GM10847 (cell line): Measurements from ENCODE around the gene CHPF.

Source experiments
- POLR2A ChIP-seq: IDR thresholded peaks from 2 replicates; pipeline ENCODE4 v1.6.1; 2011; ENCODE audit not compliant: insufficient read length; ENCODE audit errors: extremely low read depth

CHPF gene

DNA sequence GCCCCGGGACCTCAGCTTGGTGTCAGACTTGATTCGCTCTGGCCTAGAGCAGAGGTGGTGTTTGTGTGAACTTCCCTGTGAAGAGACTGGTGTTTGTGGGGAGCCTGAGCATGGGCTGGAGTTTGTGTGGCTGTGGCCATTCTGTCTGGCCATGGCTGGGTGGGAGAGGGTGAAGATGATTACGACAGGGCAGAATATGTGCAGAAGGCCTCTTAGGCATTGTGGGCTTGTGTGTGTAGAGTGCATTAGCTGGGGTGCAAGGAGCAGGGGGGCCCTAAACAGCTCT is 17.2 kb upstream of the CHPF start:
- TF ChIP-seq POLR2A, result no peak

DNA sequence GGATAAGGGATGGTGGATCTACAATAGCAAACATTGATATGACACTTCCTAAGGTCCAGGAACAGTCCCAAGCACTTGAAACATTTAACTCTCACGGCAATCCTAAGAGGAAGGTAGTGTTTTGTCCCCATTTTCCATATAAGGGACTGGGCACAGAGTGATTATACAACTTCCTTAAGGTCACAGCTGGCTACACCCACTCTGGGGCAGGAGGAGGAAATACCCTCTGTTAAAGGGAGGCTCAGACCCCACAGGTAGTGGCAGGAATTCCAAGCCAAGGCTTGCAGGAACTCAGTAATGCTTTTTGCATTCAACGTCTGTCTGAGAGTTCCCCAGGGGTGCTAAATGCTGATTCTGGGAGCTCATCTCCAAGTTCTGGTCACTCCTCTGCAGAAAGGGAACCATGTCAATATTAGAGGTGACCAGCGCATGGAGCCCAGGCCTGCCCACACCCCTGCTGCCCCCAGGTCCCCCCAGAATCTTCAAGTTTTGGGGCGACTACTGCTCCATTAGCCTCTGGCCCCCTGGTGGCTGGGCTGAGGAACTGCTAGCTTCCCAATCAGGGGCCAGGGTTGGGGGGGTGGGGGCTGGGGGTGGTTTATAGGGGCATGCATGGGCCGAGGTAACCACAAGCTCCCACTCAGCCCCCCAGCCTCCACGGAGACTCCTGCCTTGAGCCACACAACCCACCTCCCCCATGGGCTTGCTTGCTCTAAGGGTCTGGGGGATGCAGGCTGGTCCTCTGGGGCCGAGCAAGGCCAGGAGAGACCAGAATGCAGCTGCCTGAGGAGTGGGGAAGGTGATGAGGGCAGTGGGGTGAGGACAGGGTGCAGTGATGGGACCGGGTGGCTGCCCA is 16.7 kb upstream of the CHPF start:
- TF ChIP-seq POLR2A, result no peak

DNA sequence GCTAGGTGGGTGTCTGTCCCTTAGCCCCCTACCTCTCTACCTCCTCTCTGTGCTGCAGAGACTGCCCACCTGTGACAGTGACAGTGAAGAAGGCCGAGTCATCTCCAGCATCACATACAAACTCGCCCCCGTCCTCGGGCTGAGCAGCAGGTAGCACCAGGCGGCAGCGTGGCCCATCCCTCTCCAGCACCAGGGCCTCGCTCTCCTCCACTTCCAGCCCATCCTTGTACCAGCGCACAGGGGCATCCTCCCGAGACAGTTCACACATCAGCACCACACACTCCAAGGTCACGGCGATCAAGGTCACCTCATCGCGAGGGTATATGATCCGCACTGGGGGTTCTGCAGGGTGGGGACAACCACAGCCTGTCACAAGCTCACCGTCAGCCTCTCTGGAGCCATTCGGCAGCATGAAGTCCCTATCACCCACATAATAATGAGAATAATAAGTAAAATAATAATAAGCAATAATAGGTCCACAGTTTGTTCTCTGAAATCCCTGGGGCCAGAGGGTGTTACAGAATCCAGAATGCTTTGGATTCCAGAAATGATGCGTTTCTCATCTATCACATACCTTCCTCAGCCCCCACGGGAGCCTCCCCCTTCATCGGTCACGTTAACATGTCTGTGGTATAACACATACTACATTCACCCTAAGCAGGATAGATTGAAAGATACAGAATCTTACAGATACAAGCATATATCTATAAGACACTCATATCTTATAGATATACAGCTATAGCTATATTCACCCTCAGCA is 15.7 kb upstream of the CHPF start:
- TF ChIP-seq POLR2A, result no peak

DNA sequence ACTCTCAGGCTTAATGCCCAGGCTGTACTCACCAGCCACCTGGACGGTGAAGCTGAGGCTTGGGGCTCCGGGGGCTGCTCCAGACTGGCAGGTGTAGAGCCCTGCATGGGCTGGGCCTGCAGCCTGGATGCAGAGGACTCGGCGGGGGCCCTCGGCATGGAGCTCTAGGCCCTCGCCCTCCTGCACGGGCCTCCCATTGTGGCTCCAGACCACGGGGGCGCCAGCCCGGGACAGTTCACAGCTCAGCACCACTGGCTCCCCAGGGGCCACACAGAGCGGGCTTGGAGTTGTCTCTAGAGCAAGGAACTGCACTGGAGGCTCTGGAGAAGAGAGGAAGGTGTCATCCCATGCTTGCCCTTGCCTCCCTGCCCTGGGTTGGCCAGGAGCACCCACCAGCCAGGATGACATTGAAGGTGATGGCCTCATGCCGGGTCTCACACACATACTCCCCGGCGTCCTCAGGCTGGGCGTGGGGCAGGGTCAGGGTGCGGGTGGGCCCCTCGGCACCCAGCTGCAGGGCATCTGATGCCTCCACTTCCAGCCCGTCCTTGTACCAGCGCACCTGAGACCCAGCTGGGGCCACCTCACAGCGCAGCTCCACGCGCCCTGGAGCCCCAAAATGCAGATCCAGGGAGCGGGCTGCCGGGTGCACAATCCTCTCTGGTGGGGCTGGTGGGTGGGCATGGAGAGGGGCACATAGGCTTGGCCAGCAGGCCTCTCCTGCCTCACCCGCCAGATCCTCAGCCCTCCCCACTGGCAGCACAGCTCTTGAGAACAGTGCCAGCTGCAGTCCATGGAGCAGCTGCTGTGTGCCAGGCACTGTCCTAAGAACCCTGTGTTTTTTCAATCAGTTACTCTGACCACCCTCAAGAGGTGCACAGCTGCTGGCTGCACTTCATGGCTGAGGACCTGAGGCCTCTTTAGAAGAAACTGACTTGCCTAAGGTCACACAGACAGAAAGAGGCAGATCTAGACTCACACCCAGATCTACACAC is 14.5 kb upstream of the CHPF start:
- no peak for TF ChIP-seq POLR2A

DNA sequence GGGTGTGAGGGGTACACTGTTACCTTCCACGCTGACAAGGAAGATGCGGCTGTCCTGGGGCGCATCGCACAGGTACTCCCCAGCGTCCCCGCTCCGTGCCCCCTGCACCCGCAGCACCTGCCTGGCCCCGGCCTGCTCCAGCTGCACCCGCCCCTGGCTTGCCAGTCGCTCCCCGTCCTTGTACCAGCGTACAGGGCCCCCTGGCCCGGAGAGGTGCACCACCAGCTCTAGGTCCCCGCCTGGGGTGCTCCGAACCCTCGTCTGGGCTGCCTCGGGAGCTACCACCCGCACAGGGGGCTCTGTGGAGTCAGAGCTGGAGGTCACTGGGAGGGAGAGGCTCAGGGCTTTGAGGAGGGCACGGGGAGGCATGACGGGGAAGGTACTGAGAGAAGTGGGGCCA is 13.7 kb upstream of the CHPF start:
- no peak for TF ChIP-seq POLR2A

DNA sequence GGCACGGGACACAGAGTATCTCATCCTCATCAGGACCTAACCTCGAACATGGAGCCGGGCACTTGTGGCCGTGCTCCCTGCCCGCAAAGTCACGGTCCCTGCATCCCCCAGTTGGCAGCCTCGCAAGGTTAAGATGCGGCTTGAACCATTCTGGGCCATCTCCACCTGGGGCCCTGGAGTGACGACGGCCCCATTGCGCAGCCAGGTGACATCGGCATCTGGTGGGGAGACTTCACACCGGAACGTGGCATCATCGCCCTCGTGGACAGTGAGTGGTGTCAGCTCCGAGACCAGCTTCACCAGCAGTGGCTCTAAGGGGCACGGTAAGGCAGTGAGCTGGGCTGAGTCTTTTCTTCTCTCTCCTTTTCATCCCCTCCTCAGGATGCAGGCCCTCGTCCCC is 12.8 kb upstream of the CHPF start:
- TF ChIP-seq POLR2A, result no peak

DNA sequence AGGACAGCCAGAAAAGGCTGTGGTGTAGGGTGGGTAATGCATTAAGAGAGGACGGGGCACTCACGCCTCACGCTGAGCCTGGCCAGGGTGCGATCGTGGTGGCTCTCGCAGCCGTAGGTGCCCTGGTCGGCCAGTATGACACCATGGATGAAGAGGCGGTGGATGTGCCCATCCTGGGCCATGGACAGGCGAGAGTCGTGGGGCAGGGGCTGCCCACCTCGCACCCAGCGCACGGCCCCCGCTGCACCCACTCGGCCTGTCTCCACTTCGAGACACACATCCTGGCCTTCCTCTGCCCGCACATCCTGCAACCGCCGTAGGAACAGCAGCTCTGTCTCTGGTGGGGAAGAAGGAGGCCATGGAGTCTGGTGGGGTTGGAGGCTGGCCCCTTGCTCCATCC is 12.3 kb upstream of the CHPF start:
- TF ChIP-seq POLR2A, result no peak

DNA sequence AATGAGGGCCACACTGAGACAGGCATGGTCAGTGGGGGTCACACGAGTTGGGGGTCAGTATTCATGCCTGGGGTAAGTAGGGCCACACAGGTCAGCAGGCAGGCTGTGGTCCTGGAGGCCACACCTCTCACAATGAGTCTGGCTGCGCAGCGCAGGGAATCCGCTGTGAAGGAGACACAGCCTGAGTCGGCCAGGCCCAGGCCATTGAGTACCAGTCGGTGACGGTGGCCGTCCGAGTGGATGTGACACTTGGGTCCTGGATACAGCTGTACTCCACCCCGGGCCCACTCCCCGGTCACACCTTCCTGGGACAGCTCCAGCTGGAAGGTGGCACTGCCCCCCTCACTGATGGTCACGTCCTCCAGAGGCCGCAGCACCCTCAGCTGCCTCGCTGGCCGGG is 10.7 kb upstream of the CHPF start:
- TF ChIP-seq POLR2A, result no peak

DNA sequence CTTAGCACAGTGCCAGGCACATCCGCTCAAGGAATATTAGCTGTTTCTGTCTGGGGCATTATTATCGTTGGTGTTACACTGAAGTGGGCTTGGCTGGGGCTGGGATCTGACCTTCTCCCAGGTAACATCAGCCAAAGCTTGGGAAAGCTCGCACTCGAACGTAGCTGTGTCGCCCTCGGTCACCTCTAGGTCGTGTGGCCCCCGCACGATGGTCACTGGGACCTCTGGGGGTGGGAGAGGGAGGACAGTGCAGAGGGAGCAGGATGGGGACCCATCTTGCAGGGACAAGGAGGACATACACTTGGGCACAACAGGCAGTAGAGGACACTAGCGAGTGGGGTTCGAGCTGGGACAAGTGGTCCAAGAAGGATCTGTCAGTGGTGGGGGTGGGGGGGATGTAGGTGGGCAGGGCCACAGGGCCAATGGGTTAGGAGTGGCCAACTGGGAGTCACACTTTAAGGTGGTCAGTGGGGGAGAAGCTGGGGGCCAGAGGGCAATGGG is 9.9 kb upstream of the CHPF start:
- no peak for TF ChIP-seq POLR2A

DNA sequence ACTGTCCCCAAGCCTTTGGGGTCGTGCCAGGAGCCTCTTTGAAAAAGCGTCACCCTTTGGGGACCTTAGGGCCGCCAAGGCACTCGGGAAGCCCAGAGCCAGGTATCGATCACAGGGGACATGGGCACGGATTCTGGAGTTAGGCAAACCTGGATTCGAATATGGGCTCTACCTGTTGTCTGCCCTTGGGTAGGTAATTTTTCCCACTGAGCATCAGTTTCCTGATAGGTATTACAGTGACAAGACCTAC is 9.5 kb upstream of the CHPF start:
- no peak for TF ChIP-seq POLR2A

DNA sequence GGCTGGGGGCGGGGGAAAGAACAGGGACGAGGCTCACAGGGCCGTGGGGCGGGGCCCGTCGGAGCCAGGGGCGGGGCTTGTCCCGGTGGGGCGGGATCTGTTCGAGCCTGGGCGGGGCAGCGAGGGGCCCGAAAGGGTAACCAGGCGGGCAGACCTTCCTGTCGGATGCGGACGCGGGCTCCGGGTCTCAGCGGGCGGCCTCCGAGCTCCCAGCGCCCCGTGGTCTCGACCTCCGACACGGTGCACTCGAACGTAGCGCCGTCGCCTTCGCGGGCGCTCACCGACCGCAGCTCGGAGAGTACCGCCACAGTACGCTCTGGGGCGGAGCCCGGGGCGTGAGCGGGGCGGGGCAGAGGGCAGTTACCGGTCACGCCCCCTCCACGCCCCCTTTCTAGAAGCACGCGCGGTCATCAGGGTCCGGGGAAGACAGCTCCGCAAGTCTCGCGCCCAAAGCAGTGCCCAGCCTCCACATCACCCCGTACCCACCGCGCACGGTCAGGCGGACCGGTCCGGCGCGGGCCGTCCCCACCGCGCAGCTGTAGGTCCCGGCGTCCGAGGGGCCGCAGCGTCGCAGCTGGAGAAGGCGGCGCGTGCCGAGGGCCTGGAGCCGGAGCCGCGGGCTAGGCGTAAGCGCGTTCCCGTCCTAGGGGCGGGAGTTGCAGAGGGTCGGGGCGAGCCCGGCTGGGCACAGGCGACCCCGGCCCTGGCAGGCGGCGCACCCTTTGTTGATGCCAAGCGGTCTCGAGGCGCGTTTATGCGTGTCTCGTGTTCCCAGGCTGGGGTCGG is 9.0 kb upstream of the CHPF start:
- no peak for TF ChIP-seq POLR2A

DNA sequence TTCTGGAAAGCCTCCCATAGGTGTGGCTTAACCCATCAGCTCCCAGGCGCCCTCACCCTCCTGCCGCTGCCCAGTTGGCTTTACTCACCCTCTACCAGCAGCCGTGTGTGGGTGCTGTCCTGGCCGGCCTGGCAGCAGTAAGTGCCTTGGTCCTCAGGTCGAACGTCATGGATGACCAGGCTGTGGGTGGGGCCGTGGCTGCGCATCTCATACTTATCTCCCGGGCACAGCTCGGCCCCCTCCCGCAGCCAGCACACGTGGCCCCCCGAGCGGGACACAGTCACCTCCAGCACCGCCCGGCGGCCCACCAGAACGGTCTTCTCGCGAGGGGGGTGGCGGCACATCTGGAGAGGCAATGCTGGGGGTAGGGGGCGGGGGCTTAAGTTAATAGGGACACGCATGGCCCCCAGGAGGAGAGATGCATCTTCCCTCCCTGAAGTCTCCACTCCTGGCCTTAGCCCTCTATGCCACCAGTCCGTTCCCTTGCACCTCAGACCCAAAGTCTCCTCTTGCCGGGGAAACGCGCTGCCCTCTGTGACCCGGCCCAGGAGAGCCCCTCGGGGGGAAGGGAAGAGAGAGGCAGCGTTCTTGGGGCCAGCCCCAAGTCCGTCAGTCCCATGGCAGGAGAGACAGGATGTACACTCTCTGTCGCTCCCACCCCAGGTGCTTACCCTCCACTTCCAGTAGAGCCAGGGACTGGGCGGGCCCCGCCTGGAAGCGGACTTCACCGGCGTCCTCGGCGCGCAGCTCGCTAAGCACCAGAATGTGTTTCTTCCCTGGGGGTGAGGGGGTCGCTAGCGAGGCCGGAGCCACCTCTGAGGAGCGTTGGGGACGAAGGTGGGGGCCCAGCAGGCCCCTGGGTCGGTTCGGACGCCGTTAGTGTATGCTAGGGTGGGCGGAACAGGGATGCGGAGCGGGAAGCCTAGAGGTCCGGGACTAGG is 8.1 kb upstream of the CHPF start:
- no peak for TF ChIP-seq POLR2A

DNA sequence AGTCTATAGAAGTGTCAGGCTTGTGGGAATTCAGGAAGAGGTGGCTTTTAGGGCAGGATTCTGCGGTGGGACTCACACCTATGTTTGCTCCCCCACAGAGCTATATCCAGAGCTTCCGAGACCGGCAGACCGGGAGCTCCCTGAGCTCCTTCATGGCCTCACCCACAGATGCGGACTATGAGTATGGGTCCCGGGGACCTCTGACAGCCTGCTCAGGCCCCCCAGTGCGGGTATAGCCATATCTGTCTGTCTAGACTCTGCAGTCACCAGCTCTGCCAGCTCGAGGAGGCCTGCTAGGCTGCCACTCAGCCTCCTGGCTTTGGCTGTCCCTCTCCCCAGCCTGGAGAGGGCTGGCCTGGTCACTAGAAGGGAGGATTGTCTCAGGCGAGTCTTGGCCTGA is 6.0 kb upstream of the CHPF start:
- no peak for TF ChIP-seq POLR2A

DNA sequence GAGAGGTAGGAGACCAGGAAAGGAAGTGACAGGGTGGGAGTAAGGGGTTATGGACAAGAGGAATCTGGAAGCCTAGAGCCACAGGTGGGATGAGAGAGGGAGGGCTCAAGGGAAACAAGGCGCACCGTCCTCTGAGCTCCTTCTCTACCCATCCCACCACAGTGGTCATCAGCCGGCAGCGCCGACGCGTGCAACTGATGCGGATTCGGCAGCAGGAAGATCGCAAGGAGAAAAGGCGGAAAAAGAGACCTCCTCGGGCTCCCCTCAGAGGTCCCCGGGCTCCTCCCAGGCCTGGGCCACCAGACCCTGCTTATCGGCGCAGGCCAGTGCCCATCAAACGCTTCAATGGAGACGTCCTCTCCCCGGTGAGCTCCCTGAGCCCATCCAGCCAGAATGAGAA is 5.4 kb upstream of the CHPF start:
- no peak for TF ChIP-seq POLR2A

DNA sequence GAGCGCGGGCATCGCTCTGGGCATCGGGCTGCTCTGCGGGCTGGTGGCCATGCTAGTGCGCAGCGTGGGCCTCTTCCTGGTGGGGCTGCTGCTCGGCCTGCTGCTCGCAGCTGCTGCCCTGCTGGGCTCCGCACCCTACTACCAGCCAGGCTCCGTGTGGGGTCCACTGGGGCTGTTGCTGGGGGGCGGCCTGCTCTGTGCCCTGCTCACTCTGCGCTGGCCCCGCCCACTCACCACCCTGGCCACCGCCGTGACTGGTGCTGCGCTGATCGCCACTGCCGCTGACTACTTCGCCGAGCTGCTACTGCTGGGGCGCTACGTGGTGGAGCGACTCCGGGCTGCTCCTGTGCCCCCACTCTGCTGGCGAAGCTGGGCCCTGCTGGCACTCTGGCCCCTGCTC is 4.0 kb upstream of the CHPF start:
- no peak for TF ChIP-seq POLR2A
